Prostate gland (tissue), 2 donors: ENCODE results near the gene ULK4. TPM values are rescaled to one million over a fixed set of nuclear protein-coding genes. Genes with fewer than 3 reads are reported as not detected.
"Not testable (repeated sequence)": the region's sequence is repeated elsewhere in the genome, so short reads cannot be mapped to it uniquely, and the experiment has no call there.

ENCODE experiments used
- DNase-seq: peaks from one replicate; pipeline ENCODE4 v3.0.0-alpha.2; 2019; ENCODE audit warnings: low spot score
- H3K27ac ChIP-seq, 2 donors: fragments of 200-600 bp; sonication (generic); 2 replicates each; pipeline ENCODE4 v1.5.1; 2017 to 2019
- H3K27me3 ChIP-seq: fragments of 200-600 bp; sonication (generic); replicated peaks from 2 replicates; pipeline ENCODE4 v1.5.1; 2019; ENCODE audit not compliant: insufficient read depth
- H3K36me3 ChIP-seq, 2 donors: fragments of 200-600 bp; sonication (generic); 1 replicate in 1 of 2; 2 replicates in 1 of 2; pipeline versions ENCODE4 v1.5.1 to v1.8.1; 2017 to 2019
- H3K4me1 ChIP-seq: fragments of 200-600 bp; sonication (generic); replicated peaks from 2 replicates; pipeline ENCODE4 v1.5.1; 2019
- H3K4me3 ChIP-seq, 2 donors: fragments of 200-600 bp; sonication (generic); 2 replicates each; pipeline ENCODE4 v1.5.1; 2017 to 2019
- H3K9me3 ChIP-seq: fragments of 200-600 bp; sonication (generic); 2 replicates; pipeline ENCODE4 v1.5.1; 2017
- CTCF ChIP-seq, 4 experiments: fragments of 200-600 bp in 2 of 4; fragments of 450-650 bp in 2 of 4; sonication (generic) in 2 of 4; IDR thresholded peaks; 1 replicate in 3 of 4; 2 replicates in 1 of 4; pipeline ENCODE4 v1.5.1; 2016 to 2019; ENCODE audit warnings: antibody characterized with exemption in 4 of 4, mild to moderate bottlenecking in 2 of 4, moderate library complexity in 2 of 4
- POLR2A ChIP-seq: fragments of 450-650 bp; IDR thresholded peaks from one replicate; pipeline ENCODE4 v1.6.1; 2016; ENCODE audit warnings: antibody characterized with exemption, mild to moderate bottlenecking
- POLR2AphosphoS5 ChIP-seq: sonication (generic); formaldehyde crosslinking; IDR thresholded peaks from one replicate; pipeline ENCODE4 v1.6.1; 2017; ENCODE audit warnings: antibody characterized with exemption
- WGBS: methylation state at CpG from one replicate; pipeline ENCODE4 v1.1.5; 2018; 5-methylcytosine and 5-hydroxymethylcytosine counted together
- intact Hi-C: fragments of 100-400 bp; cut with DNase I; formaldehyde crosslinking; loops from one replicate; pipeline ENCODE4 v1.14.2; 2022
- total RNA-seq, 2 donors: library from RNA; depleted of rRNA; stranded (reverse); fragments of >200 nt; gene quantifications; one replicate each; pipeline ENCODE4 v1.1.0, GENCODE V29; 2016

The ULK4 gene
- total RNA-seq, 2 donors from 2014 or later: 23.1 to 33.7 TPM

GRCh38 chr3:41991437-41991836 is 29.5 kb upstream of the ULK4 start:
- no peaks in the 10 kb centered on the region for H3K4me1 ChIP-seq
- no peaks in the 10 kb centered on the region for H3K36me3 ChIP-seq
- no peak overlapping the region for H3K4me3 ChIP-seq
- WGBS: 64% methylated on average over 3 of the region's 3 CpGs
- TF ChIP-seq POLR2A (no peak), POLR2AphosphoS5 (no peak), CTCF (IDR thresholded peaks at IDR 0.05) (no peak)
- no peak overlapping the region for H3K27ac ChIP-seq
- intact Hi-C loops: no loop called here
- no peaks in the 10 kb centered on the region for H3K9me3 ChIP-seq
- no peak for DNase-seq
- no peaks in the 10 kb centered on the region for H3K27me3 ChIP-seq

- intact Hi-C loops: no loop called here
- no peaks in the 10 kb centered on the region for H3K36me3 ChIP-seq
- no peak overlapping the region for H3K4me3 ChIP-seq
- WGBS: over 99% methylated on average over 3 of the region's 3 CpGs
- no peaks in the 10 kb centered on the region for H3K4me1 ChIP-seq
- no peaks in the 10 kb centered on the region for H3K9me3 ChIP-seq
- no peaks in the 10 kb centered on the region for H3K27me3 ChIP-seq
- no peak overlapping the region for H3K27ac ChIP-seq
- no peak for DNase-seq
- TF ChIP-seq POLR2AphosphoS5 (no peak), CTCF (IDR thresholded peaks at IDR 0.05) (no peak), POLR2A (no peak)
These were observed 27.6 kb upstream of the ULK4 start for GRCh38 chr3:41989518-41989917.

GRCh38 chr3:41987627-41988026 is 25.7 kb upstream of the ULK4 start:
- H3K4me3 ChIP-seq: no peak overlapping the region
- TF ChIP-seq POLR2AphosphoS5 (no peak), POLR2A (no peak), CTCF (IDR thresholded peaks at IDR 0.05) (no peak)
- intact Hi-C loops: no loop called here
- WGBS: 87% methylated on average over 5 of the region's 5 CpGs
- no peaks in the 10 kb centered on the region for H3K4me1 ChIP-seq
- no peak overlapping the region for H3K27ac ChIP-seq
- H3K9me3 ChIP-seq: no peaks in the 10 kb centered on the region
- no peak for DNase-seq
- no peaks in the 10 kb centered on the region for H3K36me3 ChIP-seq
- no peaks in the 10 kb centered on the region for H3K27me3 ChIP-seq

- DNase-seq: no peak
- 67% methylated on average over 2 of the region's 2 CpGs for WGBS
- no peaks in the 10 kb centered on the region for H3K9me3 ChIP-seq
- H3K4me1 ChIP-seq: no peaks in the 10 kb centered on the region
- TF ChIP-seq POLR2A (no peak), POLR2AphosphoS5 (no peak), CTCF (IDR thresholded peaks at IDR 0.05) (no peak)
- no peaks in the 10 kb centered on the region for H3K36me3 ChIP-seq
- H3K27me3 ChIP-seq: no peaks in the 10 kb centered on the region
- no peak overlapping the region for H3K27ac ChIP-seq
- intact Hi-C loops: no loop called here
- H3K4me3 ChIP-seq: no peak overlapping the region
These were observed 24.7 kb upstream of the ULK4 start for GRCh38 chr3:41986561-41986960.

GRCh38 chr3:41985018-41985417 is 23.1 kb upstream of the ULK4 start:
- Histone ChIP-seq H3K36me3 (no peaks in the 10 kb centered on the region), H3K27me3 (no peaks in the 10 kb centered on the region), H3K27ac (no peak overlapping the region), H3K4me3 (no peak overlapping the region), H3K9me3 (no peaks in the 10 kb centered on the region), H3K4me1 (no peaks in the 10 kb centered on the region)
- no peak for DNase-seq
- intact Hi-C loops: no loop called here
- no peak for TF ChIP-seq POLR2A
- no peak for TF ChIP-seq POLR2AphosphoS5
- no peak for TF ChIP-seq CTCF (IDR thresholded peaks at IDR 0.05)
- 85% methylated on average over 1 of the region's 1 CpG for WGBS

- WGBS: 92% methylated on average over 12 of the region's 32 CpGs
- H3K4me1 ChIP-seq, intact Hi-C loops: not testable (repeated sequence)
These were observed 21.2 kb upstream of the ULK4 start for GRCh38 chr3:41983091-41983490.

GRCh38 chr3:41977401-41977800 is 15.5 kb upstream of the ULK4 start:
- intact Hi-C loops, H3K27me3 ChIP-seq, DNase-seq, H3K4me3 ChIP-seq, H3K36me3 ChIP-seq, H3K27ac ChIP-seq, H3K4me1 ChIP-seq, H3K9me3 ChIP-seq: not testable (repeated sequence)
- WGBS: 81% methylated on average over 5 of the region's 5 CpGs

More at GRCh38 chr3:41983091-41983490, 21.2 kb upstream of the ULK4 start:
- H3K27ac ChIP-seq, DNase-seq, H3K36me3 ChIP-seq, H3K4me3 ChIP-seq, H3K27me3 ChIP-seq, H3K9me3 ChIP-seq: not testable (repeated sequence)
